ES-I3 (cell line): ENCODE data around the gene TPM4.
"Not testable (repeated sequence)": the region's sequence is repeated elsewhere in the genome, so short reads cannot be mapped to it uniquely, and the experiment has no call there.

Experiments
- H3K36me3 ChIP-seq: 2 replicates; pipeline ENCODE4 v1.6.1; 2013; ENCODE audit warnings: mild to moderate bottlenecking, low read length, control low read depth, moderate library complexity; ENCODE audit not compliant: insufficient read depth
- H3K4me1 ChIP-seq: 2 replicates; pipeline ENCODE4 v1.6.1; 2013; ENCODE audit warnings: mild to moderate bottlenecking, control low read depth, low read length; ENCODE audit not compliant: insufficient read depth
- H3K9ac ChIP-seq: 2 replicates; pipeline ENCODE4 v1.6.1; 2013; ENCODE audit warnings: low read depth, mild to moderate bottlenecking, low read length, moderate library complexity
- H3K9me3 ChIP-seq: 2 replicates; pipeline ENCODE4 v1.6.1; 2013; ENCODE audit warnings: mild to moderate bottlenecking, low read length, moderate library complexity; ENCODE audit not compliant: control insufficient read depth, insufficient read depth

TPM4 gene

GRCh38 chr19:16113727-16114126, 37.4 kb downstream of the TPM4 start:
- H3K4me1 ChIP-seq, result 0 out of 2 replicates have a peak, but pooled peaks cover 3% of the 10 kb centered on the region
- peaks cover 4% of the 10 kb centered on the region for H3K36me3 ChIP-seq
- H3K9me3 ChIP-seq, result no peaks in the 10 kb centered on the region
- H3K9ac ChIP-seq, result no peak overlapping the region

- no peaks in the 10 kb centered on the region for H3K9me3 ChIP-seq
- 0 out of 2 replicates have a peak, but pooled peaks cover 3% of the 10 kb centered on the region for H3K4me1 ChIP-seq
- peaks cover 7% of the 10 kb centered on the region for H3K36me3 ChIP-seq
- no peak overlapping the region for H3K9ac ChIP-seq
These were observed 39.2 kb downstream of the TPM4 start for GRCh38 chr19:16115301-16116039.

- Histone ChIP-seq H3K4me1 (0 out of 2 replicates have a peak, but pooled peaks cover 3% of the 10 kb centered on the region), H3K9me3 (no peaks in the 10 kb centered on the region), H3K9ac (no peak overlapping the region), H3K36me3 (peaks cover 7% of the 10 kb centered on the region)
These were observed 39.8 kb downstream of the TPM4 start for GRCh38 chr19:16116067-16116466.

GRCh38 chr19:16117594-16118033, 41.3 kb downstream of the TPM4 start:
- Histone ChIP-seq H3K36me3 (peaks cover 15% of the 10 kb centered on the region), H3K4me1 (no peaks in the 10 kb centered on the region), H3K9me3 (no peaks in the 10 kb centered on the region), H3K9ac (no peak overlapping the region)

GRCh38 chr19:16118489-16119033, 42.3 kb downstream of the TPM4 start:
- no peaks in the 10 kb centered on the region for H3K9me3 ChIP-seq
- no peak overlapping the region for H3K9ac ChIP-seq
- H3K36me3 ChIP-seq, result peaks cover 21% of the 10 kb centered on the region
- H3K4me1 ChIP-seq, result no peaks in the 10 kb centered on the region

GRCh38 chr19:16119075-16119857, 43.0 kb downstream of the TPM4 start:
- not testable (repeated sequence) for H3K4me1 ChIP-seq, H3K9ac ChIP-seq, H3K9me3 ChIP-seq
- peaks cover 24% of the 10 kb centered on the region for H3K36me3 ChIP-seq

- peaks cover 32% of the 10 kb centered on the region for H3K36me3 ChIP-seq
- no peak overlapping the region for H3K9ac ChIP-seq
- H3K4me1 ChIP-seq, result no peaks in the 10 kb centered on the region
- no peaks in the 10 kb centered on the region for H3K9me3 ChIP-seq
These were observed 44.8 kb downstream of the TPM4 start for GRCh38 chr19:16121141-16121540.

GRCh38 chr19:16121967-16122366, 45.7 kb downstream of the TPM4 start:
- no peaks in the 10 kb centered on the region for H3K9me3 ChIP-seq
- peaks cover 33% of the 10 kb centered on the region for H3K36me3 ChIP-seq
- no peaks in the 10 kb centered on the region for H3K4me1 ChIP-seq
- H3K9ac ChIP-seq, result no peak overlapping the region

- no peaks in the 10 kb centered on the region for H3K9me3 ChIP-seq
- H3K9ac ChIP-seq, result no peak overlapping the region
- H3K36me3 ChIP-seq, result peaks cover 33% of the 10 kb centered on the region
These were observed 48.7 kb downstream of the TPM4 start for GRCh38 chr19:16124953-16125352.

GRCh38 chr19:16125737-16126495, 49.6 kb downstream of the TPM4 start:
- Histone ChIP-seq H3K4me1 (no peaks in the 10 kb centered on the region), H3K9me3 (no peaks in the 10 kb centered on the region), H3K9ac (no peak overlapping the region), H3K36me3 (peaks cover 37% of the 10 kb centered on the region)

More at GRCh38 chr19:16124953-16125352, 48.7 kb downstream of the TPM4 start:
- no peaks in the 10 kb centered on the region for H3K4me1 ChIP-seq

GRCh38 chr19:16127080-16127479, 50.8 kb downstream of the TPM4 start:
- H3K9me3 ChIP-seq, result no peaks in the 10 kb centered on the region
- no peak overlapping the region for H3K9ac ChIP-seq
- no peaks in the 10 kb centered on the region for H3K4me1 ChIP-seq
- peaks cover 32% of the 10 kb centered on the region for H3K36me3 ChIP-seq

GRCh38 chr19:16127776-16128371, 51.6 kb downstream of the TPM4 start:
- Histone ChIP-seq H3K4me1 (no peaks in the 10 kb centered on the region), H3K9me3 (no peaks in the 10 kb centered on the region), H3K9ac (no peak overlapping the region), H3K36me3 (peaks cover 26% of the 10 kb centered on the region)

GRCh38 chr19:16131648-16132047, 55.4 kb downstream of the TPM4 start:
- peaks cover 18% of the 10 kb centered on the region for H3K36me3 ChIP-seq
- no peaks in the 10 kb centered on the region for H3K9me3 ChIP-seq
- no peak overlapping the region for H3K9ac ChIP-seq
- peaks cover 4% of the 10 kb centered on the region; the same call in 1 of the 2 replicates for H3K4me1 ChIP-seq

- H3K9ac ChIP-seq, result no peak overlapping the region
- peaks cover 8% of the 10 kb centered on the region for H3K4me1 ChIP-seq
- H3K36me3 ChIP-seq, result peaks cover 12% of the 10 kb centered on the region
- no peaks in the 10 kb centered on the region for H3K9me3 ChIP-seq
These were observed 57.5 kb downstream of the TPM4 start for GRCh38 chr19:16133818-16134217.
